GM21576 (cell line): ENCODE measurements around the gene TXNRD3.

Source experiments
- ATAC-seq: cut with Tn5 transposase; IDR thresholded peaks from one replicate; pipeline ENCODE4 v1.9.1; 2021; ENCODE audit warnings: mild to moderate bottlenecking, moderate library complexity; ENCODE audit not compliant: unreplicated experiment

The TXNRD3 gene

GRCh38 chr3:126654571-126655383, at the start of gene TXNRD3:
TSS of gene TXNRD3 (minus strand) at chr3:126655124.
- ATAC-seq: no peak

GRCh38 chr3:126703512-126704493, 48.9 kb upstream of the TXNRD3 start, which contains the start of gene CHCHD6:
TSS of gene CHCHD6 (plus strand) at chr3:126704240. CDS start at chr3:126704313, 73 bp downstream.
- peak; percentile 94 for ATAC-seq

- no peak for ATAC-seq
These were observed 44.1 kb upstream of the TXNRD3 start for GRCh38 chr3:126699011-126699410.

GRCh38 chr3:126696701-126697267, 41.9 kb upstream of the TXNRD3 start:
- no peak for ATAC-seq

GRCh38 chr3:126693921-126694320, 39.0 kb upstream of the TXNRD3 start:
- ATAC-seq: no peak

- ATAC-seq: no peak
These were observed 37.9 kb upstream of the TXNRD3 start for GRCh38 chr3:126692858-126693257.

- no peak for ATAC-seq
These were observed 36.8 kb upstream of the TXNRD3 start for GRCh38 chr3:126691765-126692164.

GRCh38 chr3:126685493-126685892, 30.6 kb upstream of the TXNRD3 start:
- no peak for ATAC-seq

GRCh38 chr3:126685021-126685420, 30.1 kb upstream of the TXNRD3 start:
- ATAC-seq: no peak

- ATAC-seq: no peak
These were observed 29.4 kb upstream of the TXNRD3 start for GRCh38 chr3:126684218-126684751.

GRCh38 chr3:126683069-126683468, 28.1 kb upstream of the TXNRD3 start:
- no peak for ATAC-seq

- ATAC-seq: no peak
These were observed 27.1 kb upstream of the TXNRD3 start for GRCh38 chr3:126682009-126682408.

- ATAC-seq: no peak
These were observed 25.7 kb upstream of the TXNRD3 start for GRCh38 chr3:126680667-126681055.

- ATAC-seq: no peak
These were observed 25.1 kb upstream of the TXNRD3 start for GRCh38 chr3:126679831-126680666.

GRCh38 chr3:126679318-126679751, 24.4 kb upstream of the TXNRD3 start:
- ATAC-seq: no peak

- ATAC-seq: no peak
These were observed 23.9 kb upstream of the TXNRD3 start for GRCh38 chr3:126678693-126679317.

GRCh38 chr3:126677862-126678503, 23.1 kb upstream of the TXNRD3 start:
- no peak for ATAC-seq

GRCh38 chr3:126676919-126677705, 22.2 kb upstream of the TXNRD3 start:
- no peak for ATAC-seq
